GM23338 (cell line): Measurements from ENCODE around the gene YIPF5. TPM values are rescaled to one million over a fixed set of nuclear protein-coding genes. Genes with fewer than 3 reads are reported as not detected.

ENCODE experiments used
- ATAC-seq: fragments of 200-7000 bp; cut with Tn5 transposase; 3 replicates; pipeline ENCODE4 v1.9.1; 2020
- DNase-seq: peaks from one replicate; pipeline ENCODE4 v3.0.0-alpha.2; 2015; ENCODE audit warnings: low spot score
- H2AFZ ChIP-seq: fragments of 200-600 bp; sonication (generic); 2 replicates; pipeline ENCODE4 v1.8.0; 2016; ENCODE audit warnings: antibody characterized with exemption, mild to moderate bottlenecking, moderate library complexity
- H3F3A ChIP-seq: fragments of 200-600 bp; sonication (generic); replicated peaks from 2 replicates; pipeline ENCODE4 v1.8.0; 2017; ENCODE audit warnings: antibody characterized with exemption, mixed run types, low read depth
- H3K27ac ChIP-seq: fragments of 200-600 bp; sonication (generic); 2 replicates; pipeline ENCODE4 v1.6.1; 2016; ENCODE audit warnings: low read depth
- H3K27me3 ChIP-seq: fragments of 200-600 bp; sonication (generic); 2 replicates; pipeline ENCODE4 v1.8.0; 2016; ENCODE audit warnings: mild to moderate bottlenecking, mixed run types, moderate library complexity; ENCODE audit not compliant: insufficient read depth
- H3K36me3 ChIP-seq: fragments of 200-600 bp; sonication (generic); 2 replicates; pipeline ENCODE4 v1.8.0; 2016; ENCODE audit warnings: mild to moderate bottlenecking; ENCODE audit not compliant: insufficient read depth
- H3K4me1 ChIP-seq: fragments of 200-600 bp; sonication (generic); 2 replicates; pipeline ENCODE4 v1.8.0; 2016; ENCODE audit warnings: mild to moderate bottlenecking, moderate library complexity; ENCODE audit not compliant: insufficient read depth
- H3K4me2 ChIP-seq: fragments of 200-600 bp; sonication (generic); 2 replicates; pipeline ENCODE4 v1.7.1; 2017; ENCODE audit warnings: mixed run types
- H3K4me3 ChIP-seq: fragments of 200-600 bp; sonication (generic); 2 replicates; pipeline ENCODE4 v1.6.1; 2016; ENCODE audit warnings: mixed run types
- H3K79me2 ChIP-seq: fragments of 200-600 bp; sonication (generic); replicated peaks from 2 replicates; pipeline ENCODE4 v1.8.0; 2017; ENCODE audit warnings: mild to moderate bottlenecking; ENCODE audit not compliant: insufficient read depth
- H3K9me2 ChIP-seq: fragments of 200-600 bp; sonication (generic); 2 replicates; pipeline ENCODE4 v1.8.0; 2017; ENCODE audit not compliant: insufficient read depth
- H4K20me1 ChIP-seq: fragments of 200-600 bp; sonication (generic); replicated peaks from 2 replicates; pipeline ENCODE4 v1.8.0; 2017; ENCODE audit warnings: mild to moderate bottlenecking; ENCODE audit not compliant: insufficient read depth
- H3K27ac Mint-ChIP-seq: 2 replicates; pipeline ENCODE4 v1.8.0; 2020; ENCODE audit warnings: inconsistent platforms, mild to moderate bottlenecking, moderate library complexity, mixed read lengths
- H3K27me3 Mint-ChIP-seq: 3 replicates; pipeline ENCODE4 v1.8.0; 2022; ENCODE audit warnings: low read depth, mild to moderate bottlenecking, moderate library complexity, mixed read lengths, inconsistent platforms; ENCODE audit not compliant: insufficient read depth, poor library complexity
- H3K36me3 Mint-ChIP-seq: 3 replicates; pipeline ENCODE4 v1.8.0; 2021; ENCODE audit warnings: low read depth, mild to moderate bottlenecking, inconsistent platforms, moderate library complexity, mixed read lengths
- H3K4me1 Mint-ChIP-seq: 3 replicates; pipeline ENCODE4 v1.8.0; 2020; ENCODE audit warnings: mild to moderate bottlenecking, inconsistent platforms, mixed read lengths
- H3K4me3 Mint-ChIP-seq: 3 replicates; pipeline ENCODE4 v1.8.0; 2021; ENCODE audit warnings: moderate library complexity, mild to moderate bottlenecking, inconsistent platforms, mixed read lengths
- H3K9me3 Mint-ChIP-seq: 3 replicates; pipeline ENCODE4 v1.8.0; 2020; ENCODE audit warnings: moderate library complexity, mild to moderate bottlenecking, inconsistent platforms, mixed read lengths
- CREB1 ChIP-seq: fragments of 250-450 bp; sonication (Bioruptor Pico); IDR thresholded peaks from 2 replicates; pipeline ENCODE4 v1.5.0; 2020; ENCODE audit warnings: low read depth, mild to moderate bottlenecking, moderate library complexity
- EZH2 ChIP-seq: fragments of 200-600 bp; sonication (generic); IDR thresholded peaks from one replicate; pipeline ENCODE4 v1.8.0; 2017; ENCODE audit warnings: antibody characterized with exemption, mild to moderate bottlenecking, low read depth; ENCODE audit not compliant: unreplicated experiment
- EZH2phosphoT487 ChIP-seq: fragments of 200-600 bp; sonication (generic); IDR thresholded peaks from one replicate; pipeline ENCODE4 v1.8.1; 2018; ENCODE audit warnings: antibody characterized with exemption; ENCODE audit not compliant: unreplicated experiment
- NANOG ChIP-seq: IDR thresholded peaks from 2 replicates; pipeline ENCODE4 v1.6.1; 2016; ENCODE audit warnings: antibody characterized with exemption, borderline replicate concordance
- POLR2AphosphoS5 ChIP-seq: IDR thresholded peaks from 2 replicates; pipeline ENCODE4 v1.6.1; 2016; ENCODE audit warnings: antibody characterized with exemption, low read depth
- STAT1 ChIP-seq: IDR thresholded peaks from one replicate; pipeline ENCODE4 v1.6.1; 2016; ENCODE audit warnings: antibody characterized with exemption; ENCODE audit not compliant: unreplicated experiment
- ZNF114 ChIP-seq: fragments of 250-450 bp; sonication (Bioruptor Pico); IDR thresholded peaks from 2 replicates; pipeline ENCODE4 v1.5.0; 2020; ENCODE audit warnings: mild to moderate bottlenecking, moderate library complexity
- ZNF331 ChIP-seq: fragments of 250-450 bp; sonication (Bioruptor Pico); IDR thresholded peaks from 2 replicates; pipeline ENCODE4 v1.5.0; 2020; ENCODE audit warnings: low read depth, mild to moderate bottlenecking, moderate library complexity
- polyA plus RNA-seq: library from polyadenylated mRNA; unstranded; fragments of >200 nt; fragmentation: Nextera tagmentation; extraction: Ambion mirVana; gene quantifications from 2 replicates; pipeline ENCODE4 v1.2.1, GENCODE V29; 2016
- total RNA-seq: library from RNA; depleted of rRNA; stranded (reverse); fragments of >200 nt; shearing (Covaris generic); gene quantifications from 2 replicates; pipeline ENCODE4 v1.2.3, GENCODE V29; 2014
- TF ChIP-seq, protein P1 (sequence below), 2 experiments: fragments of 200-600 bp in 1 of 2; sonication (generic) in 1 of 2; conservative IDR thresholded peaks; 2 replicates each; pipeline versions ENCODE4 v1.5.1 to v1.6.1; 2016 to 2017; ENCODE audit warnings: antibody characterized with exemption in 2 of 2, low read depth in 2 of 2, mild to moderate bottlenecking in 2 of 2, moderate library complexity in 1 of 2
- TF ChIP-seq, protein P2 (sequence below): IDR thresholded peaks from one replicate; pipeline ENCODE4 v1.6.1; 2018; ENCODE audit warnings: antibody characterized with exemption; ENCODE audit not compliant: unreplicated experiment
- TF ChIP-seq, protein P3 (sequence below): IDR thresholded peaks from 2 replicates; pipeline ENCODE4 v1.6.1; 2016; ENCODE audit warnings: antibody characterized with exemption
- TF ChIP-seq, protein P4 (sequence below): fragments of 250-450 bp; sonication (Bioruptor Pico); IDR thresholded peaks from 2 replicates; pipeline ENCODE4 v1.5.0; 2020; ENCODE audit warnings: mild to moderate bottlenecking, moderate library complexity

YIPF5 gene
- total and polyA plus RNA-seq, 2 experiments from 2014 or later: 28.1 to 46.5 TPM

DNA sequence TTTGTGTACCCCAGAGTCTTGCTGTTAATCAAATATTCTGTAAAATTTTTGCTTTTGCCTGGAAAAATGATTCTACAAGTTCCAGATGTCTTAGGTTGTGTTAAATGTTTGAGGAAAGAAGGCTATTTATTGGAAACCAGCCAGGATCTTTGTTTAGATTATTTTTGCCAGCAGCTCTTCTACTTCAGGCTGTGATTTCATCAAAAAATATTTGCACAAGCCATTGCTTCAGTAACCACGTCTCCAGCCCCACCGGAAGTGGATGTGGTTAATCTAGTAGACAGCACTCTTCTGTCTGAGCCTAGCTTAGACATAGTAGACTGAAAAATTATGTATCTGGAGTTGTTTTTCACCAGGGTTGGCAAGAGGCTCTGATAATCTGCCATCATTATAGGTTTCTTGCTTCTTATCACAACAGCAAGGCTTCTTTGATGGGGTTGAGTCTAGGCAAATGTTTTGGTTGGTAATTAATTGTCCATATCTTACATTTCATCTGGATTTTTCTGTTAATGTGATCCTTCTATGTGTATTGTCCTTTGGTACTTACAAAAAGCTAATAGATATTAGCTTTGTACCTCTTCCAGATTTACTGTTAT lies 17.3 kb upstream of the YIPF5 start:
- Mint-ChIP-seq H3K4me1 (no peaks in the 10 kb centered on the region), H3K27ac (no peak overlapping the region), H3K36me3 (no peaks in the 10 kb centered on the region), H3K9me3 (no peaks in the 10 kb centered on the region), H3K4me3 (no peak overlapping the region), H3K27me3 (peaks cover 2% of the 10 kb centered on the region)
- Histone ChIP-seq H3K27ac (no peak overlapping the region), H3K9me2 (no peaks in the 10 kb centered on the region), H4K20me1 (no peaks in the 10 kb centered on the region), H3F3A (no peaks in the 10 kb centered on the region), H3K4me3 (no peak overlapping the region), H3K4me1 (no peaks in the 10 kb centered on the region), H2AFZ (no peak overlapping the region), H3K27me3 (no peaks in the 10 kb centered on the region), H3K79me2 (no peaks in the 10 kb centered on the region), H3K36me3 (no peaks in the 10 kb centered on the region), H3K4me2 (no peak overlapping the region)
- no peak for TF ChIP-seq EZH2
- TF ChIP-seq ZNF331 (CRISPR knock-in tag): no peak
- TF ChIP-seq ZNF114 (CRISPR knock-in tag): no peak
- no peak for TF ChIP-seq STAT1
- no peak for TF ChIP-seq EZH2phosphoT487
- TF ChIP-seq POLR2AphosphoS5: no peak
- TF ChIP-seq, protein P1, sequence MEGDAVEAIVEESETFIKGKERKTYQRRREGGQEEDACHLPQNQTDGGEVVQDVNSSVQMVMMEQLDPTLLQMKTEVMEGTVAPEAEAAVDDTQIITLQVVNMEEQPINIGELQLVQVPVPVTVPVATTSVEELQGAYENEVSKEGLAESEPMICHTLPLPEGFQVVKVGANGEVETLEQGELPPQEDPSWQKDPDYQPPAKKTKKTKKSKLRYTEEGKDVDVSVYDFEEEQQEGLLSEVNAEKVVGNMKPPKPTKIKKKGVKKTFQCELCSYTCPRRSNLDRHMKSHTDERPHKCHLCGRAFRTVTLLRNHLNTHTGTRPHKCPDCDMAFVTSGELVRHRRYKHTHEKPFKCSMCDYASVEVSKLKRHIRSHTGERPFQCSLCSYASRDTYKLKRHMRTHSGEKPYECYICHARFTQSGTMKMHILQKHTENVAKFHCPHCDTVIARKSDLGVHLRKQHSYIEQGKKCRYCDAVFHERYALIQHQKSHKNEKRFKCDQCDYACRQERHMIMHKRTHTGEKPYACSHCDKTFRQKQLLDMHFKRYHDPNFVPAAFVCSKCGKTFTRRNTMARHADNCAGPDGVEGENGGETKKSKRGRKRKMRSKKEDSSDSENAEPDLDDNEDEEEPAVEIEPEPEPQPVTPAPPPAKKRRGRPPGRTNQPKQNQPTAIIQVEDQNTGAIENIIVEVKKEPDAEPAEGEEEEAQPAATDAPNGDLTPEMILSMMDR (conservative IDR thresholded peaks at IDR 0.05; ENCODE audit: low read depth in 2 of 2): no peak
- TF ChIP-seq, protein P2, sequence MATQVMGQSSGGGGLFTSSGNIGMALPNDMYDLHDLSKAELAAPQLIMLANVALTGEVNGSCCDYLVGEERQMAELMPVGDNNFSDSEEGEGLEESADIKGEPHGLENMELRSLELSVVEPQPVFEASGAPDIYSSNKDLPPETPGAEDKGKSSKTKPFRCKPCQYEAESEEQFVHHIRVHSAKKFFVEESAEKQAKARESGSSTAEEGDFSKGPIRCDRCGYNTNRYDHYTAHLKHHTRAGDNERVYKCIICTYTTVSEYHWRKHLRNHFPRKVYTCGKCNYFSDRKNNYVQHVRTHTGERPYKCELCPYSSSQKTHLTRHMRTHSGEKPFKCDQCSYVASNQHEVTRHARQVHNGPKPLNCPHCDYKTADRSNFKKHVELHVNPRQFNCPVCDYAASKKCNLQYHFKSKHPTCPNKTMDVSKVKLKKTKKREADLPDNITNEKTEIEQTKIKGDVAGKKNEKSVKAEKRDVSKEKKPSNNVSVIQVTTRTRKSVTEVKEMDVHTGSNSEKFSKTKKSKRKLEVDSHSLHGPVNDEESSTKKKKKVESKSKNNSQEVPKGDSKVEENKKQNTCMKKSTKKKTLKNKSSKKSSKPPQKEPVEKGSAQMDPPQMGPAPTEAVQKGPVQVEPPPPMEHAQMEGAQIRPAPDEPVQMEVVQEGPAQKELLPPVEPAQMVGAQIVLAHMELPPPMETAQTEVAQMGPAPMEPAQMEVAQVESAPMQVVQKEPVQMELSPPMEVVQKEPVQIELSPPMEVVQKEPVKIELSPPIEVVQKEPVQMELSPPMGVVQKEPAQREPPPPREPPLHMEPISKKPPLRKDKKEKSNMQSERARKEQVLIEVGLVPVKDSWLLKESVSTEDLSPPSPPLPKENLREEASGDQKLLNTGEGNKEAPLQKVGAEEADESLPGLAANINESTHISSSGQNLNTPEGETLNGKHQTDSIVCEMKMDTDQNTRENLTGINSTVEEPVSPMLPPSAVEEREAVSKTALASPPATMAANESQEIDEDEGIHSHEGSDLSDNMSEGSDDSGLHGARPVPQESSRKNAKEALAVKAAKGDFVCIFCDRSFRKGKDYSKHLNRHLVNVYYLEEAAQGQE: no peak
- no peak for TF ChIP-seq NANOG
- TF ChIP-seq, protein P3, sequence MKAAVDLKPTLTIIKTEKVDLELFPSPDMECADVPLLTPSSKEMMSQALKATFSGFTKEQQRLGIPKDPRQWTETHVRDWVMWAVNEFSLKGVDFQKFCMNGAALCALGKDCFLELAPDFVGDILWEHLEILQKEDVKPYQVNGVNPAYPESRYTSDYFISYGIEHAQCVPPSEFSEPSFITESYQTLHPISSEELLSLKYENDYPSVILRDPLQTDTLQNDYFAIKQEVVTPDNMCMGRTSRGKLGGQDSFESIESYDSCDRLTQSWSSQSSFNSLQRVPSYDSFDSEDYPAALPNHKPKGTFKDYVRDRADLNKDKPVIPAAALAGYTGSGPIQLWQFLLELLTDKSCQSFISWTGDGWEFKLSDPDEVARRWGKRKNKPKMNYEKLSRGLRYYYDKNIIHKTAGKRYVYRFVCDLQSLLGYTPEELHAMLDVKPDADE: no peak
- TF ChIP-seq, protein P4, sequence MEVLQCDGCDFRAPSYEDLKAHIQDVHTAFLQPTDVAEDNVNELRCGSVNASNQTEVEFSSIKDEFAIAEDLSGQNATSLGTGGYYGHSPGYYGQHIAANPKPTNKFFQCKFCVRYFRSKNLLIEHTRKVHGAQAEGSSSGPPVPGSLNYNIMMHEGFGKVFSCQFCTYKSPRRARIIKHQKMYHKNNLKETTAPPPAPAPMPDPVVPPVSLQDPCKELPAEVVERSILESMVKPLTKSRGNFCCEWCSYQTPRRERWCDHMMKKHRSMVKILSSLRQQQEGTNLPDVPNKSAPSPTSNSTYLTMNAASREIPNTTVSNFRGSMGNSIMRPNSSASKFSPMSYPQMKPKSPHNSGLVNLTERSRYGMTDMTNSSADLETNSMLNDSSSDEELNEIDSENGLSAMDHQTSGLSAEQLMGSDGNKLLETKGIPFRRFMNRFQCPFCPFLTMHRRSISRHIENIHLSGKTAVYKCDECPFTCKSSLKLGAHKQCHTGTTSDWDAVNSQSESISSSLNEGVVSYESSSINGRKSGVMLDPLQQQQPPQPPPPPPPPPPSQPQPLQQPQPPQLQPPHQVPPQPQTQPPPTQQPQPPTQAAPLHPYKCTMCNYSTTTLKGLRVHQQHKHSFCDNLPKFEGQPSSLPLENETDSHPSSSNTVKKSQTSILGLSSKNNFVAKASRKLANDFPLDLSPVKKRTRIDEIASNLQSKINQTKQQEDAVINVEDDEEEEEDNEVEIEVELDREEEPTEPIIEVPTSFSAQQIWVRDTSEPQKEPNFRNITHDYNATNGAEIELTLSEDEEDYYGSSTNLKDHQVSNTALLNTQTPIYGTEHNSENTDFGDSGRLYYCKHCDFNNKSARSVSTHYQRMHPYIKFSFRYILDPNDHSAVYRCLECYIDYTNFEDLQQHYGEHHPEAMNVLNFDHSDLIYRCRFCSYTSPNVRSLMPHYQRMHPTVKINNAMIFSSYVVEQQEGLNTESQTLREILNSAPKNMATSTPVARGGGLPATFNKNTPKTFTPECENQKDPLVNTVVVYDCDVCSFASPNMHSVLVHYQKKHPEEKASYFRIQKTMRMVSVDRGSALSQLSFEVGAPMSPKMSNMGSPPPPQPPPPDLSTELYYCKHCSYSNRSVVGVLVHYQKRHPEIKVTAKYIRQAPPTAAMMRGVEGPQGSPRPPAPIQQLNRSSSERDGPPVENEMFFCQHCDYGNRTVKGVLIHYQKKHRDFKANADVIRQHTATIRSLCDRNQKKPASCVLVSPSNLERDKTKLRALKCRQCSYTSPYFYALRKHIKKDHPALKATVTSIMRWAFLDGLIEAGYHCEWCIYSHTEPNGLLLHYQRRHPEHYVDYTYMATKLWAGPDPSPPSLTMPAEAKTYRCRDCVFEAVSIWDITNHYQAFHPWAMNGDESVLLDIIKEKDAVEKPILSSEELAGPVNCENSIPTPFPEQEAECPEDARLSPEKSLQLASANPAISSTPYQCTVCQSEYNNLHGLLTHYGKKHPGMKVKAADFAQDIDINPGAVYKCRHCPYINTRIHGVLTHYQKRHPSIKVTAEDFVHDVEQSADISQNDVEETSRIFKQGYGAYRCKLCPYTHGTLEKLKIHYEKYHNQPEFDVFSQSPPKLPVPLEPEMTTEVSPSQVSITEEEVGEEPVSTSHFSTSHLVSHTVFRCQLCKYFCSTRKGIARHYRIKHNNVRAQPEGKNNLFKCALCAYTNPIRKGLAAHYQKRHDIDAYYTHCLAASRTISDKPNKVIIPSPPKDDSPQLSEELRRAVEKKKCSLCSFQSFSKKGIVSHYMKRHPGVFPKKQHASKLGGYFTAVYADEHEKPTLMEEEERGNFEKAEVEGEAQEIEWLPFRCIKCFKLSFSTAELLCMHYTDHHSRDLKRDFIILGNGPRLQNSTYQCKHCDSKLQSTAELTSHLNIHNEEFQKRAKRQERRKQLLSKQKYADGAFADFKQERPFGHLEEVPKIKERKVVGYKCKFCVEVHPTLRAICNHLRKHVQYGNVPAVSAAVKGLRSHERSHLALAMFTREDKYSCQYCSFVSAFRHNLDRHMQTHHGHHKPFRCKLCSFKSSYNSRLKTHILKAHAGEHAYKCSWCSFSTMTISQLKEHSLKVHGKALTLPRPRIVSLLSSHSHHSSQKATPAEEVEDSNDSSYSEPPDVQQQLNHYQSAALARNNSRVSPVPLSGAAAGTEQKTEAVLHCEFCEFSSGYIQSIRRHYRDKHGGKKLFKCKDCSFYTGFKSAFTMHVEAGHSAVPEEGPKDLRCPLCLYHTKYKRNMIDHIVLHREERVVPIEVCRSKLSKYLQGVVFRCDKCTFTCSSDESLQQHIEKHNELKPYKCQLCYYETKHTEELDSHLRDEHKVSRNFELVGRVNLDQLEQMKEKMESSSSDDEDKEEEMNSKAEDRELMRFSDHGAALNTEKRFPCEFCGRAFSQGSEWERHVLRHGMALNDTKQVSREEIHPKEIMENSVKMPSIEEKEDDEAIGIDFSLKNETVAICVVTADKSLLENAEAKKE (CRISPR knock-in tag): no peak
- TF ChIP-seq CREB1 (CRISPR knock-in tag): no peak
- ATAC-seq (no peak), DNase-seq (no peak)
